ENCODE results near the gene PSMA5.

GRCh38 chr1:109444346-109444745 lies 18.1 kb upstream of the PSMA5 start:
- TF ChIP-seq, protein P1, sequence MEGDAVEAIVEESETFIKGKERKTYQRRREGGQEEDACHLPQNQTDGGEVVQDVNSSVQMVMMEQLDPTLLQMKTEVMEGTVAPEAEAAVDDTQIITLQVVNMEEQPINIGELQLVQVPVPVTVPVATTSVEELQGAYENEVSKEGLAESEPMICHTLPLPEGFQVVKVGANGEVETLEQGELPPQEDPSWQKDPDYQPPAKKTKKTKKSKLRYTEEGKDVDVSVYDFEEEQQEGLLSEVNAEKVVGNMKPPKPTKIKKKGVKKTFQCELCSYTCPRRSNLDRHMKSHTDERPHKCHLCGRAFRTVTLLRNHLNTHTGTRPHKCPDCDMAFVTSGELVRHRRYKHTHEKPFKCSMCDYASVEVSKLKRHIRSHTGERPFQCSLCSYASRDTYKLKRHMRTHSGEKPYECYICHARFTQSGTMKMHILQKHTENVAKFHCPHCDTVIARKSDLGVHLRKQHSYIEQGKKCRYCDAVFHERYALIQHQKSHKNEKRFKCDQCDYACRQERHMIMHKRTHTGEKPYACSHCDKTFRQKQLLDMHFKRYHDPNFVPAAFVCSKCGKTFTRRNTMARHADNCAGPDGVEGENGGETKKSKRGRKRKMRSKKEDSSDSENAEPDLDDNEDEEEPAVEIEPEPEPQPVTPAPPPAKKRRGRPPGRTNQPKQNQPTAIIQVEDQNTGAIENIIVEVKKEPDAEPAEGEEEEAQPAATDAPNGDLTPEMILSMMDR (IDR thresholded peaks at IDR 0.05; ENCODE audit: poor library complexity, severe bottlenecking), result no peak
- TF ChIP-seq EP300 (conservative IDR thresholded peaks at IDR 0.05; ENCODE audit: poor library complexity, severe bottlenecking) (no peak), POLR2AphosphoS5 (IDR thresholded peaks at IDR 0.05) (no peak), RAD21 (conservative IDR thresholded peaks at IDR 0.05) (no peak), SMC3 (conservative IDR thresholded peaks at IDR 0.05; ENCODE audit: poor library complexity) (no peak), REST (IDR thresholded peaks at IDR 0.05; ENCODE audit: borderline replicate concordance) (no peak), TAF1 (IDR thresholded peaks at IDR 0.05; ENCODE audit: low read depth) (no peak), EZH2 (IDR thresholded peaks at IDR 0.05; ENCODE audit: borderline replicate concordance, insufficient read depth, low read length, poor library complexity, severe bottlenecking) (no peak)

Measured in neural cell (in vitro differentiated cells).